Endothelial cell of umbilical vein (primary cell): ENCODE data around the gene DYNLT2. TPM values are rescaled to one million over a fixed set of nuclear protein-coding genes. Genes with fewer than 3 reads are reported as not detected.

Source experiments
- BruUV-seq: library from RNA; stranded (reverse); fragments of 400-500 nt; replicated peaks from 2 replicates; lab custom pipeline; 2021; lab: Mats Ljungman, UMichigan
- CTCF ChIA-PET: fragments of 300-600, 350-600 bp; sonication (Branson Sonifier 250); formaldehyde crosslinking; loops from one replicate; lab custom pipeline; 2021; ENCODE audit warnings: antibody characterized with exemption, inconsistent platforms; lab: Charles Lee
- POLR2A ChIA-PET: fragments of 300-600, 350-600 bp; sonication (Branson Sonifier 250); formaldehyde crosslinking; loops from one replicate; lab custom pipeline; 2021; ENCODE audit warnings: antibody characterized with exemption, inconsistent platforms; lab: Charles Lee
- DNase-seq: peaks from one replicate; pipeline ENCODE4 v3.0.0-alpha.2; 2011; ENCODE audit warnings: low read depth, low spot score
- FAIRE-seq: peaks from 2 replicates; lab custom pipeline; 2011; peaks lifted over from hg19 to GRCh38; lab: Jason Lieb, UNC
- H2AFZ ChIP-seq: 2 replicates; pipeline ENCODE4 v1.6.0; 2012; ENCODE audit warnings: low read depth, low read length, control low read depth, inconsistent platforms
- H3K27ac ChIP-seq: 2 replicates; pipeline ENCODE4 v1.5.1; 2011; ENCODE audit warnings: low read depth, mild to moderate bottlenecking, control low read depth, low read length, moderate library complexity; ENCODE audit not compliant: insufficient read depth
- H3K27me3 ChIP-seq, 2 experiments: 2 replicates each; pipeline versions ENCODE4 v1.6.0 to v1.6.1; 2011; ENCODE audit warnings: low read length in 2 of 2, mixed read lengths in 1 of 2; ENCODE audit not compliant: control insufficient read depth in 2 of 2, insufficient read depth in 2 of 2
- H3K36me3 ChIP-seq, 2 experiments: 2 replicates in 1 of 2; 3 replicates in 1 of 2; pipeline ENCODE4 v1.5.1; 2011; ENCODE audit warnings: low read length in 2 of 2, mild to moderate bottlenecking in 1 of 2, moderate library complexity in 1 of 2; ENCODE audit not compliant: control insufficient read depth in 2 of 2, insufficient read depth in 2 of 2; ENCODE audit errors: extremely low read depth in 1 of 2
- H3K4me1 ChIP-seq: 3 replicates; pipeline ENCODE4 v1.5.1; 2011; ENCODE audit warnings: mild to moderate bottlenecking, low read length; ENCODE audit not compliant: control insufficient read depth, insufficient read depth; ENCODE audit errors: extremely low read depth
- H3K4me2 ChIP-seq: 2 replicates; pipeline ENCODE4 v1.6.1; 2011; ENCODE audit warnings: low read length, control low read depth, mixed read lengths; ENCODE audit not compliant: insufficient read depth
- H3K4me3 ChIP-seq, 3 experiments: fragments of 200-600 bp in 1 of 3; sonication (generic), shearing (Covaris generic) in 1 of 3; replicated peaks in 1 of 3; 2 replicates each; pipeline ENCODE4 v1.5.1; 2011 to 2016; ENCODE audit warnings: control low read depth in 3 of 3, low read length in 3 of 3, mild to moderate bottlenecking in 2 of 3, inconsistent platforms in 1 of 3, low read depth in 1 of 3, moderate library complexity in 1 of 3; ENCODE audit not compliant: insufficient read depth in 1 of 3
- H3K79me2 ChIP-seq: 2 replicates; pipeline ENCODE4 v1.6.0; 2012; ENCODE audit warnings: low read length, inconsistent platforms; ENCODE audit not compliant: control insufficient read depth, insufficient read depth
- H3K9ac ChIP-seq: replicated peaks from 2 replicates; pipeline ENCODE3; 2011; ENCODE audit warnings: low read length, control low read depth; ENCODE audit not compliant: insufficient read depth; ENCODE audit errors: extremely low read depth
- H3K9me1 ChIP-seq: replicated peaks from 3 replicates; pipeline ENCODE4 v1.6.0; 2011; ENCODE audit warnings: mild to moderate bottlenecking, low read length; ENCODE audit not compliant: control insufficient read depth, insufficient read depth; ENCODE audit errors: extremely low read depth
- H3K9me3 ChIP-seq: replicated peaks from 2 replicates; pipeline ENCODE4 v1.5.1; 2012; ENCODE audit warnings: low read length, inconsistent platforms; ENCODE audit not compliant: control insufficient read depth, insufficient read depth
- H4K20me1 ChIP-seq: replicated peaks from 2 replicates; pipeline ENCODE3; 2011; ENCODE audit warnings: mild to moderate bottlenecking, low read length; ENCODE audit not compliant: control insufficient read depth, insufficient read depth; ENCODE audit errors: extremely low read depth
- CTCF ChIP-seq, 2 donors: IDR thresholded peaks; 1 replicate in 1 of 2; 2 replicates in 1 of 2; pipeline ENCODE4 v1.5.1; 2011; ENCODE audit warnings: low read length in 2 of 2, mild to moderate bottlenecking in 2 of 2, moderate library complexity in 2 of 2, control low read depth in 1 of 2, inconsistent platforms in 1 of 2, low read depth in 1 of 2; ENCODE audit not compliant: insufficient read depth in 1 of 2; ENCODE audit errors: extremely low read depth in 1 of 2
- EZH2 ChIP-seq: IDR thresholded peaks from 2 replicates; pipeline ENCODE4 v1.6.1; 2012; ENCODE audit warnings: borderline replicate concordance, low read depth, mild to moderate bottlenecking, moderate library complexity, low read length, inconsistent platforms; ENCODE audit not compliant: severe bottlenecking
- FOS ChIP-seq: IDR thresholded peaks from 2 replicates; pipeline ENCODE4 v1.6.1; 2011; ENCODE audit warnings: mild to moderate bottlenecking, low read length, moderate library complexity, borderline replicate concordance; ENCODE audit not compliant: insufficient read depth
- GATA2 ChIP-seq: IDR thresholded peaks from 2 replicates; pipeline ENCODE4 v1.7.0; 2011; ENCODE audit warnings: low read depth, mild to moderate bottlenecking, moderate library complexity, mixed read lengths, low read length; ENCODE audit not compliant: insufficient read length, insufficient read depth
- JUN ChIP-seq: IDR thresholded peaks from 2 replicates; pipeline ENCODE4 v1.6.1; 2011; ENCODE audit warnings: borderline replicate concordance, low read depth; ENCODE audit not compliant: insufficient read length, insufficient read depth
- MAX ChIP-seq: IDR thresholded peaks from 2 replicates; pipeline ENCODE4 v1.6.1; 2011; ENCODE audit not compliant: insufficient read depth, insufficient read length
- MYC ChIP-seq: IDR thresholded peaks from one replicate; pipeline ENCODE4 v1.6.1; 2011; ENCODE audit warnings: mild to moderate bottlenecking, low read depth, low read length
- POLR2A ChIP-seq: IDR thresholded peaks from 2 replicates; pipeline ENCODE4 v1.6.1; 2012; ENCODE audit warnings: low read depth, mild to moderate bottlenecking, control low read depth, low read length
- POLR2AphosphoS5 ChIP-seq: IDR thresholded peaks from 2 replicates; pipeline ENCODE4 v1.6.1; 2012; ENCODE audit warnings: low read depth, mild to moderate bottlenecking, control low read depth, low read length, moderate library complexity; ENCODE audit not compliant: insufficient read depth
- dilution Hi-C: fragments of 300-500 bp; cut with MboI; formaldehyde crosslinking; loops from one replicate; pipeline ENCODE4 v1.15.0; 2019; ENCODE audit warnings: low sequenced_read_pairs; ENCODE audit not compliant: extremely low pct_ligation_motif_present
- intact Hi-C: fragments of 100-400 bp; cut with micrococcal nuclease; formaldehyde crosslinking; loops from one replicate; pipeline ENCODE4 v1.10.0; 2022
- polyA plus RNA-seq, 4 experiments: library from polyadenylated mRNA; depleted of rRNA in 3 of 4; stranded (reverse) in 3 of 4; unstranded in 1 of 4; fragments of >200 nt; gene quantifications; 2 replicates each; pipeline versions ENCODE4 v1.2.1 to v1.2.3, GENCODE V29; 2011 to 2012; ENCODE audit warnings: missing spikeins in 1 of 4
- total RNA-seq: library from RNA; stranded (reverse); gene quantifications from 2 replicates; pipeline ENCODE4 v1.2.3, GENCODE V29; 2021

The DYNLT2 gene
- total and polyA plus RNA-seq, 2 donors (not counting 3 experiments of a cell fraction or from before 2014, with no cell fraction given): 0.39 to 0.88 TPM

DNA sequence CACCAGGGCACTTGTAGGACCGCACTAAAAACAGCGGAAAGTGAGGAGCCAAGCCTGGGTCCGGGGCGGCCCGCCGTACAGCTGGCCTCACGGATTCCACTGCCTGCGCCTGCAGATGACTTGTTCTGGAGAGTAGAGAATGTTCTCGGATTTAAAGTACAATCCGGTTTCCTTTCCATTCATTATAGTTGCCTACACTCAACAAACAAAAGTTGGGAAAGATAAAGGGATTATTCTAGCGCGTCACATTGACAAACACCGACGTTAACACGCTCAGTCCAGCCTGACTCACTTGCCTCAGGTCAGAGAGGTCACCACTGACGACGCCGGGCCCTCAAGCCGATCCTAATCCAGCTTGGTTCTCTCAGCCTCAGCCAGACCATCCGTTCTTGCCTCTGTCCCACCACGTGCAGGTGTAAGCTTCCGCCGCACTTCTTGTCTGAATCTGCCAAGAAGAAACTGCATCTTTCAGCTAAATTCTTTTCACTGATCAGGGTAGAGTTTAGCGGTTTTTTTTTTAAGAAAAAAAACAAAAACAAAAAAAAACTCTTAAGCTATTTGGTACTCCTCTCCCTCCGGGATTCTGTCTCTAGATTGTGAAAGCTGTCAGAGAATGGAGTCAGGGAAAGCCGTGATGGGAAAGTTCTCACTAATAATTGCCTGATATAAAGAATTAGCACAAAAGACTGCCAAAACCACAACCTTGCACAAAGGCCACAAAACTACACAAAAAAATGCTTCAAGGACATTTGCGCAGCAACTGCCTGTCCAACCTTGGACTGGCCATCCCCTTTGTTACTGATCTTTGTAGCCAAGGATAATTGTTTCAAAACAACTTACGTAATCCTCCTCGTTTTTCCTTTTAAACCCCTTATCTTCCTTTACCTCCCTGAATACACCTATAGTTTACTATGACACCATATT lies 26.0 kb downstream of the DYNLT2 start:
- Histone ChIP-seq H3K9ac (peak overlapping the region; percentile 96), H3K4me1 (peaks cover 28% of the 10 kb centered on the region), H3K27ac (peak overlapping the region; percentile 95), H2AFZ (peak overlapping the region; percentile 80), H3K27me3 (no peaks in the 10 kb centered on the region), H3K36me3 (no peaks in the 10 kb centered on the region), H3K4me3 (peak overlapping the region; percentile 25 to 95 (median 54)), H3K4me2 (peak overlapping the region; percentile 58), H3K9me1 (no peaks in the 10 kb centered on the region), H4K20me1 (no peaks in the 10 kb centered on the region), H3K9me3 (no peaks in the 10 kb centered on the region), H3K79me2 (peaks cover 21% of the 10 kb centered on the region)
- ChIA-PET POLR2A (no interaction called here), CTCF (interaction anchor here (1.1 to 1.8 kb wide), 5 partner anchors 15 to 64 kb away, joined by 3 to 9 read pairs (median 3); partner anchors contain the start of genes C6orf120, DYNLT2, ERMARD and WDR27)
- FAIRE-seq (peak; percentile 88), DNase-seq (peak; percentile 87)
- dilution Hi-C loops (no loop called here), intact Hi-C loops (loop anchor here (1.0 to 10.0 kb wide), 4 partner anchors 26 to 828 kb away; partner anchors contain the start of genes DYNLT2, ERMARD and PSMB1)
- TF ChIP-seq POLR2A: no peak
- TF ChIP-seq JUN: peak; percentile 55
- no peak for TF ChIP-seq POLR2AphosphoS5
- TF ChIP-seq MYC: no peak
- no peak for TF ChIP-seq CTCF (IDR thresholded peaks at IDR 0.05; ENCODE audit: extremely low read depth in 1 of 2, insufficient read depth in 1 of 2, low read depth in 1 of 2, low read length in 2 of 2)
- TF ChIP-seq GATA2: peak; percentile 71
- TF ChIP-seq FOS: peak; percentile 70
- TF ChIP-seq MAX: peak; percentile 29
- TF ChIP-seq EZH2: no peak
- TSS peak; percentile 13 for BruUV-seq
